VCaP (cell line): ENCODE data around the gene DBI.
A peak's percentile ranks its signal among the peaks of the same experiment; 100 is the strongest.

Experiments used
- H3K27ac ChIP-seq: fragments of 450-650 bp; 2 replicates; pipeline ENCODE4 v1.5.1; 2017
- CTCF ChIP-seq: fragments of 450-650 bp; conservative IDR thresholded peaks from 2 replicates; pipeline ENCODE4 v1.5.1; 2017; ENCODE audit warnings: mild to moderate bottlenecking, moderate library complexity

The DBI gene

DNA sequence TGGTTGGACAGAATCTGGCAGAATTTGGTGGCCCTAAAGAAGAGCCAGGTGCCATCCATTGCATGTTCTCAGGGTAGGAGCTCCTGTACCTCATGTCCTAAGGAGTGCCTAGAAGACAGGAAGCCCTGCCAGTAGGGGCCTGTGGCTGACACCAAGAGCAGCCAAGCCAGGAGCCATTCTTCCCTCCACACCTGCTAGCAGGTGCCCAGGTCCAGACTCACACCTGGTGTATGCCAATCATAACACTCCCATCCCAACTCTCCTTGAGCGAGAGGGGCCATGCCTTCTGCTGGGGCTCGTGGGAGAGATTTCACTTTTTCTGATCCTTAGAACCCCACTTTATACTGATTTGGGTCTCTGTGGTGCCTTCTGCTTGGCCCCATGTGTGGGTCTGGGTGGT, 38.4 kb downstream of the DBI start:
- no peak for TF ChIP-seq CTCF
- no peak overlapping the region for H3K27ac ChIP-seq

DNA sequence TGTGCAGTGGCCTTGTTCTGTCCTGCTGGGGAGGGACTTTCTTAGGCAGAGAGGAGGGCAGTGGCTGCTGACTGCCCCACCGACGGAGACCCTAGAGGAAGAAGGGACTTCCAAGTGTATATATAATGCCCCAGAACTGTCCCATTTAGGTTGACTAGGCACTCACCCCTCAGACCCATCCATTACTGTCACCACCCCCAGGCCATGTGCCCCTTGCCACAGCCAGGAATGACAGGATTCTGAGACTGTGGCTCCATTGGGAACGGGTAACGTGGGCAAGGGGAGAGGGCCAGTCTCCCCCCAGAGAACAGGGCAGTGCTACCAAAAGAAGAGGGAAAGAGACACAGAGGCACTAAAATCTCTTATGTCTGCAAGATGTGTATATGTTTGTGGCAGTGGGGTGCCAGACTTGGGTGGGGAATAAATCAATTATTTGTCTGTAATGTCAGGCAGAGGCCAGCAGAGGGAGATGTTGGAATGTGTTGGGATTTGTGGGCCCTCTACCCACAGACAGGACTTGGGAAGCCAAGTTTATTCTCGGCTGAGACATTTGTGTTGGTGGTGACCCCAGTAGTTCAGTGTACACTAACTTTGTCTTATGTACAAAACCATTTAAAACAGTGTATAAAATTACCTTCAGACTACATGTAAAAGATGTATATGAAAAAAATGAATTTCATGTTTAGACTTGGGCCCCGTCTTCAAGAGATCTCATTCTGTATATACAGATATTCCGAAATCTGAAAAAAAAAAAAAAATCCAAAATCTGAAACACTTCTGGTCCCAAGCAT, 40.8 kb downstream of the DBI start:
- TF ChIP-seq CTCF, result peak; percentile 88
- H3K27ac ChIP-seq, result no peak overlapping the region

GRCh38 chr2:119408221-119408619, 41.4 kb downstream of the DBI start:
- H3K27ac ChIP-seq, result no peak overlapping the region
- TF ChIP-seq CTCF, result no peak

DNA sequence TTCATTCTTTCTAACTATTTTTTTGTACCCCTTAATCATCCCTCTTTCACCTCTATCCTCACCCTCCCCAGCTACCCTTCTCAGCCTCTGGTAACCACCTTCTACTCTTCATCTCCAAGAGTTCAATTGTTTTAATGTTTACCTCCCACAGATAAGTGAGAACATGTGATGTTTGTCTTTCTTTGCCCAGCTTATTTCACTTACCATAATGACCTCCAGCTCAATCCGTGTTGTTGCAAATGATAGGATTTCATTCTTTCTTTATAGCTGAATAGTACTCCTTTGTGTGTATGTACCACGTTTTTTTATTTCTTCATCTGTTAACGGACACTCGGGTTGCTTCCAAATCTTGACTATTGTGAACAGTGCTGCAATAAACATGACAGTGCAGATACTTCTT, 42.7 kb downstream of the DBI start:
- TF ChIP-seq CTCF, result no peak
- no peak overlapping the region for H3K27ac ChIP-seq

DNA sequence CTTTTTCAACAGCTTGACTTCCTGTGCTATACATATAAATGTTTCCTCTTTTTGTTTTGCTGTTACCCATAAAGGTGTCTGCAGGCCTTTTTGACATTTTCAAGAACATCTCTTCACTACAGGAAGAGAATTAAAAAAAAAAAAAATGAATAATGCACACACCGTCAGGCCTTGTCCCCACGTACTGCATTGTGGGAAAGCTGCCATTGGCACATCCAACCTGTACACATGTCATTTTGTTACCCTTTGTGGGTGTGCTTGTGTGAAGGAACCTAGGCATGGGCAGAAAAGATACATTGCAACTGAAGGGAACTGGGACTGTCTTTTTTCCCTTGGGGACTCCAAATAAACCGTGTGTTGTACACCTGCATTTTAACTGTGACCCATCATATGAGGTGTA, 48.1 kb downstream of the DBI start:
- H3K27ac ChIP-seq, result no peak overlapping the region
- no peak for TF ChIP-seq CTCF

DNA sequence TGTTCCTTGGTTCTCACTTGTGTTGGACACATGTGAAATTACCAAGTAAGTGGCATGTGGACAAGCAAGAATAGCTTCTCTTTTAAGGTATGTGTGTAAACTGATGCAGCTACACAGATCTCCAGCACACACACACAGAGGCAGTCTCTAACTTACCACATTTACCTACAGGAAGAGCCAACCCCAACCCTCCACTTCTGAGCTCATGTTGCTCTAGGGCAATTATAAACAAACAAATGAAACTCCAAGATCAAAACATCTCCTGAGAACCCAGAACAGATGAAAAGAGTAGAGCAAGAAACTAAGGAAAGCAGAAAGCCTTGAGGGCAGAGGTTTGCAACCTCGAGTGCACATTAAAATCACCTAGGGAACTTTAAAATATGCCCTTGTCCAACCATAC, 48.9 kb downstream of the DBI start:
- no peak for TF ChIP-seq CTCF
- no peak overlapping the region for H3K27ac ChIP-seq

DNA sequence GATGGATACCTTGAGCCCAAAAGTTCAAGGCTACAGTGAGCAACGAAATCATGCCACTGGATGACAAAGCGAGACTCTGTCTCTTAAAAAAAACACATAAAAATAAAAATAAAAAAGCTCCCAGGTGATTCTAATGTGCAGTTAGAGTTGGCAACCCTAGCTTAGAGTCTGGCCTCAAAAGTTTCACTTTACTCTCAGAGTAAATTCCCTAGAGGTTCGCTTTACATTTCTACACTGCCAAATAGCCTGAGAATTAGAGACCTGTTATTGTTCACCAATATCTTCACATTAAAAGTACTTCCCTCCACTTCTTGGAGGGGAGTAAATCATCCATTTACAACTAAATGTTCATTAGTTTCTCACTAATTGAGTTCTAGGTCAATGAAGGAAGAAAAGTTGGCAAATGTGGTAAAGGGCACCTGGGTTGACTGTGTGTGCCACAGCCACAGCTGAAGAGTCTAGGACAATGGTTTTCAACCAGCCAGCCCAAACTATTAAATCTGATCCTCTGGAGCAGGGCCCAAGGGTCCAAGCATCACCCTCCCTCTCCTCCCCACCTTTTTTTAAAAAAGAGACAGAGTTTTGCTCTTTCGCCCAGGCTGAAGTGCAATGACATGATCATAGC, 49.6 kb downstream of the DBI start:
- no peak for TF ChIP-seq CTCF
- no peak overlapping the region for H3K27ac ChIP-seq
